H7 (cell line): ENCODE results near the gene SLC30A5. TPM values are rescaled to one million over a fixed set of nuclear protein-coding genes. Genes with fewer than 3 reads are reported as not detected.

ENCODE experiments used
- DNase-seq: peaks from one replicate; pipeline ENCODE4 v3.0.0; 2012
- H3K27me3 ChIP-seq: 2 replicates; pipeline ENCODE4 v1.6.0; 2011; ENCODE audit warnings: mild to moderate bottlenecking, low read length; ENCODE audit not compliant: control insufficient read depth, insufficient read depth
- H3K36me3 ChIP-seq: replicated peaks from 2 replicates; pipeline ENCODE4 v1.5.1; 2011; ENCODE audit warnings: low read length; ENCODE audit not compliant: control insufficient read depth, insufficient read depth
- H3K4me3 ChIP-seq: 2 replicates; pipeline ENCODE4 v1.5.1; 2011; ENCODE audit warnings: low read depth, mild to moderate bottlenecking, control low read depth, low read length, moderate library complexity; ENCODE audit not compliant: insufficient read depth
- total RNA-seq: library from RNA; depleted of rRNA; stranded (reverse); fragments of >200 nt; shearing (Covaris generic); gene quantifications from 2 replicates; pipeline ENCODE4 v1.2.3, GENCODE V29; 2014; rRNA removed

The SLC30A5 gene
- total RNA-seq, 1 experiment from 2014 or later = 52.5 TPM

- Histone ChIP-seq H3K27me3 (no peaks in the 10 kb centered on the region), H3K36me3 (peaks cover 34% of the 10 kb centered on the region), H3K4me3 (peak overlapping the region; percentile 96)
- DNase-seq = peak; percentile 62
Measured at GRCh38 chr5:69167493-69167855, 73.7 kb downstream of the SLC30A5 start.

- DNase-seq = no peak
- Histone ChIP-seq H3K27me3 (no peaks in the 10 kb centered on the region), H3K4me3 (peak overlapping the region; percentile 96), H3K36me3 (peaks cover 35% of the 10 kb centered on the region)
Measured at GRCh38 chr5:69167929-69168328, 74.1 kb downstream of the SLC30A5 start.

- peaks cover 57% of the 10 kb centered on the region for H3K36me3 ChIP-seq
- no peak for DNase-seq
- H3K4me3 ChIP-seq = no peak overlapping the region
- no peaks in the 10 kb centered on the region for H3K27me3 ChIP-seq
Measured at GRCh38 chr5:69170495-69170894, 76.7 kb downstream of the SLC30A5 start.

GRCh38 chr5:69170969-69171368 lies 77.2 kb downstream of the SLC30A5 start:
- Histone ChIP-seq H3K27me3 (no peaks in the 10 kb centered on the region), H3K36me3 (peaks cover 61% of the 10 kb centered on the region), H3K4me3 (no peak overlapping the region)
- no peak for DNase-seq

Other genes with a start within 250 kb of the SLC30A5 start
- gene CCNB1, start 73.1 kb downstream of the SLC30A5 start, total RNA-seq = 328 and 432 TPM in 2 replicates
- 101 and 132 TPM in 2 replicates for gene CENPH, start 95.6 kb downstream of the SLC30A5 start, total RNA-seq
- gene CDK7, start 140.9 kb downstream of the SLC30A5 start, total RNA-seq = 43.9 and 67.9 TPM in 2 replicates
- 0.30 TPM in 1 of 2 replicates, not detected in the other for gene CCDC125, start 238.8 kb downstream of the SLC30A5 start, total RNA-seq